Neural crest cell (in vitro differentiated cells): ENCODE results near the gene CBX8. TPM values are rescaled to one million over a fixed set of nuclear protein-coding genes. Genes with fewer than 3 reads are reported as not detected.
A peak's percentile ranks its signal among the peaks of the same experiment; 100 is the strongest.
"Not testable (repeated sequence)": the region's sequence is repeated elsewhere in the genome, so short reads cannot be mapped to it uniquely, and the experiment has no call there.

Experiments
- DNase-seq: peaks from one replicate; pipeline ENCODE4 v3.0.0; 2021; ENCODE audit warnings: low read depth, mixed read lengths, low spot score
- H3K27ac Mint-ChIP-seq: one replicate; pipeline ENCODE4 v1.8.0; 2021; ENCODE audit warnings: mild to moderate bottlenecking, mixed read lengths; ENCODE audit not compliant: unreplicated experiment
- H3K27me3 Mint-ChIP-seq: 2 replicates; pipeline ENCODE4 v1.8.0; 2021; ENCODE audit warnings: low read depth, mild to moderate bottlenecking, mixed read lengths
- H3K36me3 Mint-ChIP-seq: 2 replicates; pipeline ENCODE4 v1.8.0; 2021; ENCODE audit warnings: low read depth, mild to moderate bottlenecking, mixed read lengths
- H3K4me1 Mint-ChIP-seq: 2 replicates; pipeline ENCODE4 v1.8.0; 2021; ENCODE audit warnings: mixed read lengths
- H3K4me3 Mint-ChIP-seq: one replicate; pipeline ENCODE4 v1.8.0; 2021; ENCODE audit warnings: mild to moderate bottlenecking, mixed read lengths
- H3K9me3 Mint-ChIP-seq: 2 replicates; pipeline ENCODE4 v1.8.0; 2021; ENCODE audit warnings: mixed read lengths
- total RNA-seq: library from RNA; stranded (reverse); gene quantifications from 2 replicates; pipeline ENCODE4 v1.2.1, GENCODE V29; 2021
- TF ChIP-seq, protein P1 (sequence below): fragments of 200-600 bp; sonication (generic); conservative IDR thresholded peaks from 2 replicates; pipeline ENCODE4 v1.5.0; 2021; ENCODE audit warnings: antibody characterized with exemption, mild to moderate bottlenecking

The CBX8 gene
- total RNA-seq, 1 donor from 2014 or later: 19.2 TPM

- Mint-ChIP-seq H3K4me3 (peak overlapping the region; percentile 82), H3K36me3 (peaks cover 6% of the 10 kb centered on the region), H3K27ac (no peak overlapping the region), H3K27me3 (peaks cover 9% of the 10 kb centered on the region), H3K9me3 (no peaks in the 10 kb centered on the region), H3K4me1 (peaks cover 49% of the 10 kb centered on the region)
- no peak for DNase-seq
- TF ChIP-seq, protein P1, sequence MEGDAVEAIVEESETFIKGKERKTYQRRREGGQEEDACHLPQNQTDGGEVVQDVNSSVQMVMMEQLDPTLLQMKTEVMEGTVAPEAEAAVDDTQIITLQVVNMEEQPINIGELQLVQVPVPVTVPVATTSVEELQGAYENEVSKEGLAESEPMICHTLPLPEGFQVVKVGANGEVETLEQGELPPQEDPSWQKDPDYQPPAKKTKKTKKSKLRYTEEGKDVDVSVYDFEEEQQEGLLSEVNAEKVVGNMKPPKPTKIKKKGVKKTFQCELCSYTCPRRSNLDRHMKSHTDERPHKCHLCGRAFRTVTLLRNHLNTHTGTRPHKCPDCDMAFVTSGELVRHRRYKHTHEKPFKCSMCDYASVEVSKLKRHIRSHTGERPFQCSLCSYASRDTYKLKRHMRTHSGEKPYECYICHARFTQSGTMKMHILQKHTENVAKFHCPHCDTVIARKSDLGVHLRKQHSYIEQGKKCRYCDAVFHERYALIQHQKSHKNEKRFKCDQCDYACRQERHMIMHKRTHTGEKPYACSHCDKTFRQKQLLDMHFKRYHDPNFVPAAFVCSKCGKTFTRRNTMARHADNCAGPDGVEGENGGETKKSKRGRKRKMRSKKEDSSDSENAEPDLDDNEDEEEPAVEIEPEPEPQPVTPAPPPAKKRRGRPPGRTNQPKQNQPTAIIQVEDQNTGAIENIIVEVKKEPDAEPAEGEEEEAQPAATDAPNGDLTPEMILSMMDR: no peak
Observed at GRCh38 chr17:79775632-79776031, 21.2 kb downstream of the CBX8 start.

DNA sequence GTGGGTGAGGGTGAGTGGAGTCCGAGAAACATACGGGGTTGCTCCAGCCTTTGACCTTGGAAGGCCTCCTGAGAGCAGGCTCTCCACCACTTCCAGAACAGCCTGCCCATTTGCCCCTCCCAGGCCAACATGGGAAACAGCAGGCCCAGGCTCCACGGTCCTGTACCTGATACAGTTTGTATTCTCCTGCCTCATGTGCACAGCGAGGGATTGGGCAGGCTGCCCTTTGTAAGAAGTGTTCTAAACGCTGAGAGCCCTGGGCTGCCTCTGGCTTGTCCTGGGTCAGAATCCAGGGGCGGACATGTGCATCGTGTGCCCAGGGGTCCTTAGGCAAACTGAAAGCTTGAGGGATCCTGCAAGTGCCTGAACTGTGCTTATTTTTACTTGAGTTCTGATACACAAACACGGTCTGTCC, 22.3 kb downstream of the CBX8 start:
- H3K27me3 Mint-ChIP-seq: peaks cover 9% of the 10 kb centered on the region

DNA sequence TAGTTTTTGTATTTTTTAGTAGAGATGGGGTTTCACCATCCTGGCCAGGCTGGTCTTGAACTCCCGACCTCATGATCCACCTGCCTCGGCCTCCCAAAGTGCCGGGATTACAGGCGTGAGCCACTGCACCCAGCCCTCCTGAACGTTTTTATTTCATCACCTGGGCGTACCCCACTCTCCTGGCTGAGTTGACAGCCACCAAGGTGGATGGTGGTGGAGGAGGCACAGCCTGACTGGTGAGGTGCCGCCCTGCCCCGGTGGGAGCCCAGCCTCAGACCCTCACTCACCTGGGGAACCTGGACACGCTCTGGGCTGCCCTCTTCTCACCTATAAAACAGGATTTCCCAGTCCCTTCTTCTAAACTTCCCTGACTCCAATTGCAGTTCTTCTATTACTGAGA, 24.2 kb downstream of the CBX8 start:
- not testable (repeated sequence) for H3K27me3 Mint-ChIP-seq, H3K36me3 Mint-ChIP-seq, H3K9me3 Mint-ChIP-seq, H3K27ac Mint-ChIP-seq, DNase-seq, H3K4me3 Mint-ChIP-seq
- peaks cover 30% of the 10 kb centered on the region for H3K4me1 Mint-ChIP-seq

More for the DNA sequence above, 22.3 kb downstream of the CBX8 start:
- Mint-ChIP-seq H3K4me1 (peaks cover 38% of the 10 kb centered on the region), H3K4me3 (peak overlapping the region; percentile 65), H3K9me3 (no peaks in the 10 kb centered on the region), H3K27ac (no peak overlapping the region), H3K36me3 (no peaks in the 10 kb centered on the region)
- no peak for DNase-seq
- TF ChIP-seq, protein P1: no peak

DNA sequence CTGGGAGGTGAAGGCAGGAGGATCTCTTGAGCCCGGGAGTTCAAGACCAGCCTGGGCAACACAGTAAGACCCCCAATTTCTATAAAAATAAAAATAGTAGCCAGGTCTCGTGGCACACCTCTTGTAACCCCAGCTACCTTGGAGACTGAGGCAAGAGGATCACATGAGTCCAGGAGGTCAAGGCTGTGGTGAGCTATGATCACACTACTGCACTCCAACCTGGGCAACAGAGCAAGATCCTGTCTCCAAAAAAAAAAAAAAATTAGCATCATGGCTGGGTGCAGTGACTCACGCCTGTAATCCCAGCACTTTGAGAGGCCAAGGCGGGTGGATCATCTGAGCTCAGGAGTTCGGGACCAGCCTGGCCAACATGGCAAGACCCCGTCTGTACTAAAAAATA, 25.6 kb downstream of the CBX8 start:
- no peak overlapping the region for H3K27ac Mint-ChIP-seq

GRCh38 chr17:79769570-79770506, 27.0 kb downstream of the CBX8 start:
- no peak overlapping the region for H3K27ac Mint-ChIP-seq
- no peaks in the 10 kb centered on the region for H3K9me3 Mint-ChIP-seq
- peaks cover 4% of the 10 kb centered on the region for H3K27me3 Mint-ChIP-seq
- H3K4me3 Mint-ChIP-seq: no peak overlapping the region
- peaks cover 9% of the 10 kb centered on the region for H3K4me1 Mint-ChIP-seq
- H3K36me3 Mint-ChIP-seq: no peaks in the 10 kb centered on the region
- DNase-seq: no peak
- TF ChIP-seq, protein P1: no peak

More for the DNA sequence above, 25.6 kb downstream of the CBX8 start:
- TF ChIP-seq, protein P1: no peak
- no peak for DNase-seq
- Mint-ChIP-seq H3K36me3 (no peaks in the 10 kb centered on the region), H3K27me3 (peaks cover 4% of the 10 kb centered on the region), H3K9me3 (no peaks in the 10 kb centered on the region), H3K4me1 (peaks cover 18% of the 10 kb centered on the region), H3K4me3 (no peak overlapping the region)

GRCh38 chr17:79765708-79766107, 31.2 kb downstream of the CBX8 start:
- no peak overlapping the region for H3K4me3 Mint-ChIP-seq
- no peaks in the 10 kb centered on the region for H3K9me3 Mint-ChIP-seq
- H3K27ac Mint-ChIP-seq: no peak overlapping the region
- TF ChIP-seq, protein P1: no peak
- H3K36me3 Mint-ChIP-seq: no peaks in the 10 kb centered on the region
- no peak for DNase-seq
- H3K4me1 Mint-ChIP-seq: no peaks in the 10 kb centered on the region
- H3K27me3 Mint-ChIP-seq: no peaks in the 10 kb centered on the region
